Panc1 (cell line): ENCODE results near the gene RBM22.

Experiments used
- CTCF ChIP-seq: fragments of 450-650 bp; IDR thresholded peaks from 2 replicates; pipeline ENCODE4 v1.5.1; 2017; ENCODE audit warnings: mild to moderate bottlenecking
- POLR2AphosphoS5 ChIP-seq: IDR thresholded peaks from 2 replicates; pipeline ENCODE4 v1.6.1; 2012; ENCODE audit warnings: mild to moderate bottlenecking, low read depth, low read length, moderate library complexity
- SIN3A ChIP-seq: IDR thresholded peaks from 2 replicates; pipeline ENCODE4 v1.6.1; 2012; ENCODE audit warnings: low read depth, mild to moderate bottlenecking, low read length, moderate library complexity, borderline replicate concordance; ENCODE audit not compliant: insufficient read depth
- TCF7L2 ChIP-seq: IDR thresholded peaks from 2 replicates; pipeline ENCODE4 v1.6.1; 2011; ENCODE audit warnings: mild to moderate bottlenecking, low read depth, low read length, inconsistent platforms
- TF ChIP-seq, protein P1 (sequence below), 2 experiments: IDR thresholded peaks; 2 replicates each; pipeline ENCODE4 v1.6.1; 2011 to 2012; ENCODE audit warnings: low read depth in 2 of 2, control low read depth in 1 of 2, low read length in 1 of 2, mild to moderate bottlenecking in 1 of 2, moderate library complexity in 1 of 2; ENCODE audit not compliant: insufficient read depth in 1 of 2

DNA sequence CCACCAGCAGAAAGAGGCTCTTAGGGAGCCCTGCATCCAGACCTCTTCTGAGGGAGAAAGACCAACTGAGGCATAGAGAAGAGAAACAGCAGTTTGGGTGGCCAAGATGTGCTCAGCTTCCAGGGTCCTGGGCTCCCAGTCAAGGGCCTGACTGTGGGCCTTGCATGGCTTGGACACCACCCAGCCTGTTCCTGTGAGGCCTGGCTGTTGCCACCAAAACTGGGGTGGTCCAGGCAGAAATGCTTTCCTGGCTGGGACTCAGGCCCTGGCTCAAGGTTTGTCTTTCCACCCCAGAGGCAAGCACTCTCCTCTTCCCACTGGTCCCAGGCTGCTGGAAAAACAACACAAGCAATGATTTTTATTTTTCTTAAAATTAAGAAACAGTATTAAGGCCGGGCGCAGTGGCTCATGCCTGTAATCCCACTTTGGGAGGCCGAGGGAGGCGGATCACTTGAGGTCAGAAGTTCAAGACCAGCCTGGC is 26.5 kb downstream of the RBM22 start:
- TF ChIP-seq CTCF, result no peak
- TF ChIP-seq, protein P1, sequence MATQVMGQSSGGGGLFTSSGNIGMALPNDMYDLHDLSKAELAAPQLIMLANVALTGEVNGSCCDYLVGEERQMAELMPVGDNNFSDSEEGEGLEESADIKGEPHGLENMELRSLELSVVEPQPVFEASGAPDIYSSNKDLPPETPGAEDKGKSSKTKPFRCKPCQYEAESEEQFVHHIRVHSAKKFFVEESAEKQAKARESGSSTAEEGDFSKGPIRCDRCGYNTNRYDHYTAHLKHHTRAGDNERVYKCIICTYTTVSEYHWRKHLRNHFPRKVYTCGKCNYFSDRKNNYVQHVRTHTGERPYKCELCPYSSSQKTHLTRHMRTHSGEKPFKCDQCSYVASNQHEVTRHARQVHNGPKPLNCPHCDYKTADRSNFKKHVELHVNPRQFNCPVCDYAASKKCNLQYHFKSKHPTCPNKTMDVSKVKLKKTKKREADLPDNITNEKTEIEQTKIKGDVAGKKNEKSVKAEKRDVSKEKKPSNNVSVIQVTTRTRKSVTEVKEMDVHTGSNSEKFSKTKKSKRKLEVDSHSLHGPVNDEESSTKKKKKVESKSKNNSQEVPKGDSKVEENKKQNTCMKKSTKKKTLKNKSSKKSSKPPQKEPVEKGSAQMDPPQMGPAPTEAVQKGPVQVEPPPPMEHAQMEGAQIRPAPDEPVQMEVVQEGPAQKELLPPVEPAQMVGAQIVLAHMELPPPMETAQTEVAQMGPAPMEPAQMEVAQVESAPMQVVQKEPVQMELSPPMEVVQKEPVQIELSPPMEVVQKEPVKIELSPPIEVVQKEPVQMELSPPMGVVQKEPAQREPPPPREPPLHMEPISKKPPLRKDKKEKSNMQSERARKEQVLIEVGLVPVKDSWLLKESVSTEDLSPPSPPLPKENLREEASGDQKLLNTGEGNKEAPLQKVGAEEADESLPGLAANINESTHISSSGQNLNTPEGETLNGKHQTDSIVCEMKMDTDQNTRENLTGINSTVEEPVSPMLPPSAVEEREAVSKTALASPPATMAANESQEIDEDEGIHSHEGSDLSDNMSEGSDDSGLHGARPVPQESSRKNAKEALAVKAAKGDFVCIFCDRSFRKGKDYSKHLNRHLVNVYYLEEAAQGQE (IDR thresholded peaks at IDR 0.05; ENCODE audit: insufficient read depth in 1 of 2, low read depth in 2 of 2, low read length in 1 of 2), result no peak
- no peak for TF ChIP-seq POLR2AphosphoS5
- TF ChIP-seq SIN3A, result no peak
- TF ChIP-seq TCF7L2, result no peak
